Stimulated activated CD4-positive, alpha-beta T cell treated with anti-CD3 and anti-CD28 coated beads, Interleukin-12 subunit alpha, Interleukin-12 subunit beta, amount 100 ng/mL, for 4 hours (primary cell): ENCODE results near the gene MYOC.
"Not testable (repeated sequence)": the region's sequence is repeated elsewhere in the genome, so short reads cannot be mapped to it uniquely, and the experiment has no call there.

ENCODE experiments used
- DNase-seq: peaks from one replicate; pipeline ENCODE4 v3.0.0-alpha.2; 2020

Gene MYOC

DNA sequence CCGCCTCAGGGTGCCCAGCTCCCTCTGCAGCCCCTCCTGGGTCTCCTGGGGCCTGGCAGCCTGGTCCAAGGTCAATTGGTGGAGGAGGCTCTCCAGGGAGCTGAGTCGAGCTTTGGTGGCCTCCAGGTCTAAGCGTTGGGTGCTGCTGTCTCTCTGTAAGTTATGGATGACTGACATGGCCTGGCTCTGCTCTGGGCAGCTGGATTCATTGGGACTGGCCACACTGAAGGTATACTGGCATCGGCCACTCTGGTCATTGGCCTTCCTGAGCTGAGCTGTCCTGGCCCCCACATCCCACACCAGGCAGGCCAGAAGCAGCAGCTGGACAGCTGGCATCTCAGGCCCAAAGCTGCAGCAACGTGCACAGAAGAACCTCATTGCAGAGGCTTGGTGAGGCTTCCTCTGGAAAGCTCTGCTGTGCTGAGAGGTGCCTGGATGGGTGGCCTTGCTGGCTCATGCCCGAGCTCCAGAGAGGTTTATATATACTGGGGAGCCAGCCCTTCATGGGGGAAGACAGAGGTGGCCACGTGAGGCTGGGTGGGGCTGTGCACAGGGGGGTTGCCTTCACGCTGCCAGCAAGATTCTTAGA lies at the start of gene MYOC:
MYOC (minus strand) TSS at position 455 of the 589 bp plus-strand sequence; CDS start at position 378, 77 bp downstream.
- no peak for DNase-seq

DNA sequence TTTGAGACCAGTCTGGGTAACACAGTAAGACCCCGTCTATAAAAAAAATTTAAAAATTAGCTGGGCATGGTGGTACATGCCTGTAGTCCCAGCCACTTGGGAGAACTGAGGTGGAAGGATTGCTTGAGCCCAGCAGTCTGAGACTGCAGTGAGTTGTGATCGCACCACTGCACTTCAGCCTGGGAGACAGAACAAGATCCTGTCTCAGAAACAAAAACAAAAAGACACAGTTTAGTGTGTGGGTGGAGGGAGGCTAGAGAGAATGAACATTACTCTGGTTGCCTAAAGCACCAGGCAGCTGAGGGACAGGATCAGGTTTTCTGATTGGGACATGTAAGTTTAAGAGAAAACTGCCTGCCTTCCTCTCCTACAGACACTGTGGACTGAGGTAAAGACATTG lies 47.0 kb upstream of the MYOC start:
- no peak for DNase-seq

DNA sequence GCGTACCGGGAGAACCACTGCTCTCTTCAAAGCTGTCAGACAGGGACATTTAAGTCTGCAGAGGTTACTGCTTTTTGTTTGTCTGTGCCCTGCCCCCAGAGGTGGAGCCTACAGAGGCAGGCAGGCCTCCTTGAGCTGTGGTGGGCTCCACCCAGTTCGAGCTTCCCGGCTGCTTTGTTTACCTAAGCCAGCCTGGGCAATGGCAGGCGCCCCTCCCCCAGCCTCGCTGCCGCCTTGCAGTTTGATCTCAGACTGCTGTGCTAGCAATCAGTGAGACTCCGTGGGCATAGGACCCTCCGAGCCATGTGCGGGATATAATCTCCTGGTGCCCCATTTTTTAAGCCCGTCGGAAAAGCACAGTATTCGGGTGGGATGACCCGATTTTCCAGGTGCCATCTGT lies 43.3 kb upstream of the MYOC start:
- not testable (repeated sequence) for DNase-seq

DNA sequence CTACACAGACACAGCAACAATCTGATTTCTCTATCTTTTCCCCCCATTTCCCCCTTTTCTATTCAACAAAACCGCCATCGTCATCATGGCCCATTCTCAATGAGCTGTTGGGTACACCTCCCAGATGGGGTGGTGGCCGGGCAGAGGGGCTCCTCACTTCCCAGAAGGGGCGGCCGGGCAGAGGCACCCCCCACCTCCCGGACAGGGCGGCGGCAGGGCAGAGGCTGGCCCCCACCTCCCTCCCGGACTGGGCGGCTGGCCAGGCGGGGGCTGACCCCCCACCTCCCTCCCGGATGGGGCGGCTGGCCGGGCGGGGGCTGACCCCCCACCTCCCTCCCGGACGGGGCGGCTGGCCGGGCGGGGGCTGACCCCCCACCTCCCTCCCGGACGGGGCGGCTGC lies 41.1 kb upstream of the MYOC start:
- not testable (repeated sequence) for DNase-seq

DNA sequence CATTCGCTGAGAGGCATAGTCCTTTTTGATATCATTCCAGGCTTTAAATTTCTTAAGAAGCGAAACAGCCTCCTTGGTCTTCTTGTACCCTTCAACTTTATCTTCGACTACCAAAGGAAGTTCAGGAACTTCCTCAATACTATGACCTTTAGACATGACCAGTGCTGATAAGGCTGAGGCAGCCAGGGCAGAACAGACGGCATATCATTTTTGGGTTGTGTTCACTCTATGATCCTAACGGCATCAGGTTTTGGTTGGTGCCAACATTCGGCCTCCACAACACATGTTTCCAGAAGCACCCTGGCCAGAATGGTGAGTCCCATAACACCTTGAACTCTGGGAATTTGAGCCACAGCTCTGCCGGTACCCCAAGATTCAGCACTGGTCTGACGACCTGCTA lies 31.4 kb upstream of the MYOC start:
- DNase-seq = no peak

DNA sequence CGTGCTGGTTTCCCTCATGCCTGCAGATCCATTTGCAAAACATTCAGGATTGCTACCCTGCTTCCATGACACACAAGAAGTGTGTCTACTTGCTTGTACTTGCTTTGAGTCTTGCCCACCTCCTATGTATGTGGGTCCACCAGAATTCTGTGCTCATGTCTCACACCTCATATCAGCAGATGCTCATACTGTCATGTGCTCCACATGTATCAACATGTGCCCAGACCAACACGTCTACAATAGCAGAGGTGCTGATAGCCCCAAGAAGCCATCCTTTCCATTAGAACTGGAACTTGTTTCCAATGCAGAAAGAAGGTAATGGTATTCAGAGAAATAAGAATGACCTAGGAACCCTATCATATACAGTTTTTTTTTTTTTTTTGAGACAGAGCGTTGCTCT lies 27.9 kb upstream of the MYOC start:
- DNase-seq = no peak

DNA sequence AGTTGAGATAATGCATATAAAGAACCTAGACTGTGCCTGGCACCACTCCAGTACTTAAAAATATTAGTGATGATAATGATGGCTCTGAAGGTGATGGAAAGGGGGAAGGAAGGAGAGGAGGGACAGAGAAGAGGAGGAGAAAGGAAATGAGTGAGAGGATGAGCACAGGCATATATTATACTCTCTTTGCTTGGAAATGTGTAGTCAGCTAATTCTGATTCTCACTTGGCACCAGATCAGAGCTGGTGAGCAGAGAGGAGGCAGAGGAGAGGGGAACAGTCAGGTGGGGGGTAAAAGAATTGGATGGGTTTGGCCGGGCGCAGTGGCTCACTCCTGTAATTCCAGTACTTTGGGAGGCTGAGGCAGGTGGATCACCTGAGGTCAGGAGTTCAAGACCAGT lies 24.3 kb upstream of the MYOC start:
- no peak for DNase-seq

DNA sequence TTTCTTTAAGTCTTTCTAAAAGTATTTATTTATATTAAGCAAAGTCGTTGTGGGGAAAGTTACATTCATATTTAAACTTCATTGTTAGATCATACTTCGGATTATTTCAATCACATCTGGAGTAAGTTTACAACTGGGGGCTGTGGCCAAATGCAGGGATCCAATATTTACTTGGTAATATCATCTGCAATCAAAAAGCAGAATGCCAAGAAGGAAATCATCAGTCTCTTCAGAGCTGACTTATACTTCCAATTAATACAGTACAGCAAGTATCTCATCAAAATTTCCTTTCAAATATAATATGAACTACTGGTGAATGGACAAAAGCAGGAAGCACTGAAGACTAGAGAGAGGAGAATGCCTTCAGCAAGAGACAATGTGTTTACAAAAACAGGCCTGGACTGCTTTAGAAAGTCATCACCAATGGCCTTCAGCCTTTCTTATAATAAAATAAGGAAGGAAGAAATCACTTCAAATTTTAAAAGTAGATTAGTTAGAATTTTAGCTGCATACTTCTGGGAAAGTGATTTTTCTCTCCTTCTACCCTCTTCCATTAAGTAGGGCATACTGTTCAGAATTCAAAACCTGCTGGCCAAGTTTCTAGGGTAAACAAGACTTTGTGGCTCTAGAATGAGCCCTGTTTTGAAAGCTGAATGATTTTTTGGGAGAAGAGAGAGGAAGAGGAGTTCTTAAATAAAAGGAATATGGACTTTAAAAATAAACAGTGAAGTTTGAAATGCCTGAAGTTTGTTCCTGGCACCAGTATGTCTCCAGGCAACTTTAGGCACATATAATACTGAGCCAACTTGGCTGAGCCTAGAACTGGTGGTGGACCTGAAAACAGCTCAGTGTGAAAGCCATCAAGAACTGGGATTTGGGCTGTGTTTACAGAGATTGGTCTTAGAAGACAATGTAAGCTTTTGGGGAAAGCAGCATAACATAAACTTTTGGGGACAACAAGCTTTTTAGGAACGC lies 22.2 kb upstream of the MYOC start:
- DNase-seq = no peak

DNA sequence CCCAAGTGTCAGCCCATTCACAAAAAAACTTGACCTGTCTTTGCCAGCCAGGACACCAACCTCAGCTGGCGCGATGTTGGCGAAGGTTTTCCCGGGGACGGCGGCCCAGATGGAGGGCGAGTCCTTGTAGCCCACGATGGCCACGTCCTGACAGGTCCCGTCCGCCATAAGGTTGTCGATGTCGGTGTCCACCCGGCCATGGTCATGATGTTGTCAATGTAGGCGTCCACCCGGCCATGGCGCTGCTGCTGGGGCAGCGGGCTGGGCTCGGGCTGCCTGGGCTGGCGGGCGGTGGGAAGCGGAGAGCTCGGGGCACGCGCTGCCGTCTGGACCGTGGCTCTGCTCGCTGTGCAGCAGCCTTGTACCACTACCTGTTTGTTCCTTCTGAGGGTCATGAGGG lies 18.3 kb upstream of the MYOC start:
- DNase-seq = no peak

DNA sequence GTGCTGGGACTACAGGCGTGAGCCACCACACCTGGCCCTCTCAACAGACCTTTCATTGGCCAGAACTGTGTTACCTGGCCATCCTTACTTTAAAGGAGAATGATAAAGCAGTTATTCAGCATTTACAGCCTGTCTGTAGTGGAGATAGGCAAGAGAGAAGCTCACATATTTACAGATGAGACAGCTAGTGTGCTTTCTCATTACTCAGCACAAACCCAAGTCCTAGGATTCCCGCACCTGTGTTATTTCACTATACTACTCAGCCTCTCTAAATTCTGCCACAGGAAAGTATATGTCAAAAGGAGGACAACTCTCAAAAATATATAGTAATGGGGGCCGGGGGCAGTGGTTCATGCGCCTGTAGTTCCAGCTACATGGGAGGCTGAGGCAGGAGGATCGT lies 15.9 kb upstream of the MYOC start:
- no peak for DNase-seq

DNA sequence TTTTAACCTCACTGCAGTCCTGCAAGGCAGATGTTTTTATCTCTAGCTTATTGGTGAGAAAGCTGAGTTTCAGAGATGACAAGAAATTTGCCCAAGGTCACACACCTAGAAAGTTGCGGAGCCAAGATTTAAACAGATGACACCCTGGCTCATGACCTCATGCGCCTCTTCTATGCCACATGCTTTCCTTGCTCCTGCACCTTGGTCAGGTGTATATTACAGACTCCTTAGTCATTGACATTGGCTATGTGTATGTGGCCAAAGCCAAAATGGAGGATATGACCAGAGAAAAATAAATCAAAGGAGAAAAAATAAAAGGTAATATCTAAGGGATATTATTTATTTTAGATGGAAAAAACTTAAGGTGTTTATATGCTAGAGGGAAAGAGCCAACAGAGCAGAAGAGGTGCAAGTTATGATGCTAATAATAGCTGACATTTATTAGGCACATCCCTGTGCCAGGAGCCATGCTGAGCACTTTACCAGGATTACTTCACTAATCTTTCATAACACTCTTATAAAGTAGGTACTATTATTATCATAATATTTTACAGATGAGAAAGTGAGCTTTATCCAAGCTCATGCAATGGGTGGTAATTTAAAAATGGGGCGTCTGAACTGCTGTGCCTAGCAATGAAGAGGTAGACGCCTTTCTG lies 13.8 kb upstream of the MYOC start:
- DNase-seq = no peak

DNA sequence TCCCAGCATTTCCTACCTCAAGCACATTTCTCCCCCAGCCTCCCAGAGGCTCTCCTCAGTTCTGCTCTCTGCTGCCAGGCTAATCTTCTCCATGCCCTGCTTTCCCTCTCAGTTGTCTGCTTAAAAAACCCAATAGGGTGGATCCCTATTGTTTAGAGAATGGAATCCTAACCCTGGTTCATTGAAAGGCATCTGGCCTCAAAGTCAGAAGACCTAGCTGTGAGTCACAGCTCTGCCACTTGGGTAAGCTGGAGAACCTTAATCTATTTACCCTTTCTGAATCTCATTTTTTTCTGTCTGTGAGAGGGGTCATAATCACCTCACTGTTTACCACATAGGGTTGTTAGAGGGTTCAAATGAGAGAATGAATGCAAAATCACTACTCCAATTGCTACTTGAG lies 12.5 kb upstream of the MYOC start:
- no peak for DNase-seq

DNA sequence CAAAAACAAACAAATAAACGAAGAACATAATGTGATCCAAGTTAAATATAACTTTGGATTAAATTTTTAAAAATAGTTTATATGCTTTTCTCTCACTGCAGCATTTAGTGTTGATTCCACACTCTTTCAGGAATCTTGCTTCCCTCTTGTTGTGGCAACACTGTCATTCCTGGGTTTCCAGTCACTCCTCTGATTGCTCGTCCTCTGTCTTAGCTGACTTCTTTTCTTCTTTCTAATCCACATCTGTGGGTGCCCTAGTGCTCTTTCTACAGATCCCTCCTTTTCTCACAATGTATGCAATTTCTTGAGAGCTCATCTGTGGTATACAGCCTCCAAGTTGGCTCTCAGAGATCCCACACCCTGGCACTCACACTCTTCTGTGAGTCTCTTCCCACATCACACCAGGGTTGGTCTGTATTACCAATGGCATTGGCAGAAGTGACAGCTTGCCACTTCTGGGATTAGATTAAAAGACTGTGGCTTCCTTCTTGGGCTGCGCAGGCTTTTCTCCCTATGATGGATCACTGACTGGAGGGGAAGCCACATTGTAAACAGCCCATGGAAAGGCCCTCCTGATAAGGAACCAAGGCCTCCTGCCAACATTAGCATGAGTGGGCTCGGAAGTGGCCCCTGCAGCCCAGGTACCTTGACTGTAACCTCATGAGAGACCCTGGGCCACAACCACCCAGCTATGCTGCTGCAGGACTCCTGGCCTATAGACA lies 11.5 kb upstream of the MYOC start:
- DNase-seq = no peak

DNA sequence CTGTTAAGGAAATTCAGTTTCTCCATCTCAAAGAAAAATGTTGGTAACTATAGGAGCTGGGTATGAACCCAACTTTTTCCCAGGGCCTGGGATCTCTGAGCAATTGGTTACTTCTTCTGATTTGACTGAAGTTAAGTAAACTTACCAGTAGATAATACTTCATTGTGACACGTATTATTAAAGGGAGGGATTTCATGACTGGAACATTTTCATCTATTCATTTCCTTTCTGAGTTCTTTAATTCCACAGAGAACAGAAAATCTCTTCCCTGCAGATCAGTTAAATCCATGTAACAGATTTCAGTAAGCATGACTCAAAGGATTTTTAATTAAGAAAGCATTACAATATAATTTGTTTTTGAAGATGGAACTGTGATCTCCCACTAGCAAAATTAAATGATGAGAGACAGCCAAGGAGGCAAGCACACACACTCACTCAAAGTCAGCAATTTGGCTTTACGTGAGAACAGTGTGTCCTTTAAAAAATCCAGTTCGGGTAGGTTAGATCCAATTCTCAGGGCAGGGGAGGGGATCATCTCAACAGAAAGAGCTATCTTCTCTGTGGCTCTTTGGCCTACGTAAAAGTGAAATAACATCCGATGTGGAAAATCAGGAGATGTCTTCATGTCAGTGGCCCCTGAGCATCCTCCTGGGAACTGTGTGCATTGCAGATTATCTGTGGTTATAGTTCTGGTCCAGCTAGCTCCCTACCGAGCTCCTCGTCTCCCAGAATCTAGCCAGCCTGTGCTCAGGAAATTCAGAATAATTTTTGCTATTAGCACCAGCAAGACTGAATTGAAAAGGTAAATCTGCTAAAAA lies 10.8 kb upstream of the MYOC start:
- no peak for DNase-seq

DNA sequence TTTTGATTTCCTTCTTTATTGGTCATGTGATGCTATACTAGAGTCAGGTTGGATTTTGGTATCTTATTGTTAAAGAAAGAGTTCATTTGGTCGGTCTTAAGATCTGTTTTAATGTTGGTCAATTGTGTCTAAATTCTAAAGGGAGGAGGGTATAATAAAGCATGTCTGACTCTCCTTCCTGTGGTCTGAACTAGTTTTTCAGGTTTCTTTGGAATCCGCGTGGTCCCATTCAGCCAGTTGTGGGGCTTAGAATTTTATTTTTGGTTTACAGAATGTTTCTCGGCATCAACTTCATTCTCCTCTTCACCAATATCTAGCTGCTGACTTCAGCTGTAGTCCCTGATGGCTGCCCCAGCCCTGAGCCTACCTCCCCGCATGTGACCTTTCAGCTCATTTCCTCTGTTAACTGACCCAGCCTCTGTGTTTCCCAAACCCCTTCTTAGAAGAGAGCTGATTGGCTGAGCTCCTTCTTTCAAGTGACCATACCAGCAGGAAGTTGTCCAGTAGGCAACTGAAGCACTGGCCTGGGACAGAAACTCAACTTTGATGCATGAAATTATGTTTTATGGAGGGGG lies 8.7 kb upstream of the MYOC start:
- DNase-seq = no peak

DNA sequence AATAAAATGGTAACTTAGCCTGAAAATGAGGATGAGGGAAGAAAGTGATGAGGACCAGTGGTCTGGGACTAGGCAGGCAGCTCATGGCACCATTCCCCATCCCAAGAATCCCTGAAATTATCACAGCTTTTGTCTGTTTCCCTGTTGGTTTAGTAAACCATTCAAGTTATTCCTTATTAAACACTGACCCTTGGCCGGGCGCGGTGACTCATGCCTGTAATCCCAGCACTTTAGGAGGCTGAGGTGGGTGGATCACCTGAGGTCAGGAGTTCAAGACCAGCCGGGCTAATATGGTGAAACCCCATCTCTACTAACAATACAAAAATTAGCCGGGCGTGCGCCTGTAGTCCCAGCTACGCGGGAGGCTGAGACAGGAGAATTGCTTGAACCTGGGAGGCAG lies 3.7 kb upstream of the MYOC start:
- DNase-seq = not testable (repeated sequence)

DNA sequence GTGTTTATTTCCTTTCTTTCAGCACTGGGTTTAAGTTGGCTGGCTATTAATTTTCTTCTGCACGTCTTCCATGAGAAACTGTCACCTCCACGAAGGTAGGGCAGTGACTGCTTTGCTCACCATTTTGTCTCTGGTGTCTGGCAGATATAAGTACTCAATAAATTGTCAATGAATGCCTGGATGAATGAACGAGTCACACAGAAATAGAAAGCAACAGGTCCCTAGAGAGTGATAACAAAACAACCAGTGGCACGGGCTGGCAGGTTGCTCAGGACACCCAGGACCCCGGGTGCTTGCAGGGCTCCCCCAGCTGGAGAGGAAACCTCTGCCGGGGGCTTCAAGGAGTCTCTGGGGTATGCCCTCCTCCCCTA lies 3.2 kb upstream of the MYOC start:
- no peak for DNase-seq

DNA sequence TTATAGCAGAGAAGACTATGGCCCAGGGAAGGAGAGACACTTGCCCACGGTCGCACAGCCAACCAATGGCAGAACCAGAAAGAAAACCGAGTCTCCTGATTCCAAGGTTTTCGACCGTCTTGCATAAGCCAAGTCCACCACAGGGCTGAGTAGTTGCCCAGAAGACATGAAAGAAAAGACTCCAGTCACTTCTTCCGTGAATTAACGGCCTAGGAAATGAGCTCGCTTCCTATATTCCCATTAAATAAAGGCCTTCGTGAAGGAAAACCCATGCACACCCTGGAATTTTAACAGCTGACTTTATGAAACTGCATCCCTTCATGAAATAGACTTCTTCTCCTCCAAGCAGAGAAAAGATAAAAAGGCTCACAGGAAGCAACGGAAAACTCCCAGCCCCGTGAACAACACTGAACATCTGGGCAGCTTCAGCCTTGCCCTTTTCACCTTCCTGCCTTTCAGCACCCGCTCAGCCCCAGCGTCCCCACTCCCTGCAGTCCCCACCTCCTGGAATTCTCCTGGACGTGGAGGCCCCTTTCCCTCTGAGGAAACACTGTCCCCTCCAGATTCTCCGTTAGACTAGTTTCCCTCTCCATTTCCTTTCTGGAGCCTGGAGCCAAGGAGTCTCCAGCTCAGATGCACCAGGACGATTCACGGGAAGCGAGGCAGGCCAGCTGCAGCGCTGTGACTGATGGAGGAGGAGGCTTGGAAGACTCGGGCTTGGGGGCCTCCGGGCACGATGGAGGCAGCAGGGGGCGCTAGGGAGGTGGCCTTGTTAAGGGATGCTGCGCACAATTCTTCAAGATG lies 2.7 kb upstream of the MYOC start:
- peak; percentile 65 for DNase-seq

DNA sequence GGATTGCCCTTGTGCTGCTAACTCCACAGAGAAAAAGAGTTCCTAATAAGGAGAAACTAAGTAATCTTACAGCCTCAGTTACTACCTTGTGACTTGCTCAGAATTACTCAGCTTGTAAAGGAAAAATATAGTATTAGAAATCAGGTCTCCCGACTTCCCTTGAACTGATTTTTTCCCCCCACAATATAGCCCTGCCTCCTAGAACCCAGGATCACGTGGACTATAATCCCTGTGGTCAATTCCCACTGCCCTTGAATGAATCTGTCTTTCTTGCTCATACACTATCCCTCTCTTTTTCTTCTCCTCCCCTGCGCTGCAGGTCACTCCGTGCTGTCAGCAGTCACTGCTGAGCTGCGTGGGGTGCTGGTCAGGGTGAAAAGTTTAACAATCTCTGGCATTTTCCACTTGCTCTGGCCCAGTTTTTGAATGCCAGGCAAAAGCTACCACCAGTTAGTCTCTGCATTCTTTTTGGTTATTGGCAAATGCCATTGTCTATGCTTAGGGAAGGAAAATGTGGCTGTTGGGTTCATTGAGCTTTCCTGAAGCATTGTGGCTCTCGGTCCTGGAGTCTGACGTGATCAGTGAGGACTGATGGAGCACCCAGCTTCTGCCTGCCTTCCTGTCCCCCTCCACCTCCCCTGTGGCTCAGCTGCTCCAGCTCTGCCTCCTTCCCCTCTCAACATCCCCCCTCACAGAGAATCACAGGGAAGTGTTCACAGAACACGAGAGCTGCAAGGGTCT lies 1.9 kb upstream of the MYOC start:
- no peak for DNase-seq

DNA sequence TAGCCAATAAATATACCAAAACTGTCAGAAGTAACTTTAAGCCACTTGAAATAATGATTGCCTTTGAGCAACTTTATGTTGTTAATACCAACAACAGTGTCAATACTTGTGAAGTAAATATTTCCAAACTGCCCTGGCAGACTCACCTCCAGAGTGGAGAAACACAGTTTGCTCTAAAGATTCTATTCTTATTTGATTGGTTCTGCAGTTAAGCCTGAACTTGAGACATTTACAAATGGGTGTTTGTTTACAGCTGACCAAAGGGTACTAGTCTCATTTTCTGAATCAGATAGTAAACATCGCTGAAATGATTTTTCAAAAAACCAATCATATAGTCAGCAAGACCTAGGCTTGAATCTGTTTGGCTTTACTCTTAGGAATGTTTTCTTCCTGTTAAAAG lies 1.3 kb upstream of the MYOC start:
- no peak for DNase-seq

DNA sequence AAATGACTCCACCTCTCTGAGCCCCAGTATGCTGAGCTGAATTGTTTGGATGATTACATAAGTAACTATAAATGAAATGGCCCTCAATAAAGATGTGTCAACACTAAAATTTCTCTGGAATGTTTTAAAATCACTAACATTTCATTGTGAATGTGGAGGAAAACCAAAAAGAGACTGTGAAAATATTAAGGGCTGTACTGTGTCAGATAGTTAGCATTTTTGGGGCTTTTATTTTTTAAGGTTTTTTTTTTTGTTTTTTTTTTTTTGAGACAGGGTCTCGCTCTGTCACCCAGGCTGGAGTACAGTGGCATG lies 6.3 kb downstream of the MYOC start:
- no peak for DNase-seq
